Fibroblast of lung (primary cell): ENCODE data around the gene DONSON. TPM values are rescaled to one million over a fixed set of nuclear protein-coding genes. Genes with fewer than 3 reads are reported as not detected.

Experiments
- DNase-seq, 2 donors: peaks; one replicate each; pipeline versions ENCODE4 v3.0.0 to v3.0.0-alpha.2; 2010; ENCODE audit warnings: low read depth in 2 of 2
- H2AFZ ChIP-seq: 2 replicates; pipeline ENCODE4 v1.5.1; 2012; ENCODE audit warnings: low read length, control low read depth, inconsistent platforms
- H3K27ac ChIP-seq: 2 replicates; pipeline ENCODE4 v1.5.1; 2011; ENCODE audit warnings: low read length, control low read depth; ENCODE audit not compliant: insufficient read depth
- H3K27me3 ChIP-seq: 2 replicates; pipeline ENCODE4 v1.5.1; 2011; ENCODE audit warnings: mild to moderate bottlenecking, low read length; ENCODE audit not compliant: control insufficient read depth, insufficient read depth
- H3K36me3 ChIP-seq: 2 replicates; pipeline ENCODE4 v1.5.1; 2011; ENCODE audit warnings: low read length; ENCODE audit not compliant: control insufficient read depth, insufficient read depth
- H3K4me1 ChIP-seq: 2 replicates; pipeline ENCODE4 v1.5.1; 2011; ENCODE audit warnings: low read length; ENCODE audit not compliant: control insufficient read depth, insufficient read depth; ENCODE audit errors: extremely low read depth
- H3K4me2 ChIP-seq: 2 replicates; pipeline ENCODE4 v1.5.1; 2011; ENCODE audit warnings: low read length, control low read depth; ENCODE audit not compliant: insufficient read depth; ENCODE audit errors: extremely low read depth
- H3K4me3 ChIP-seq, 4 experiments: fragments of 200-600 bp in 1 of 4; sonication (generic) in 1 of 4; replicated peaks in 1 of 4; 2 replicates each; pipeline ENCODE4 v1.5.1; 2011 to 2016; ENCODE audit warnings: low read length in 4 of 4, low read depth in 3 of 4, mild to moderate bottlenecking in 3 of 4, control low read depth in 2 of 4, inconsistent platforms in 1 of 4, mixed read lengths in 1 of 4; ENCODE audit not compliant: insufficient read depth in 1 of 4; ENCODE audit errors: control extremely low read depth in 1 of 4
- H3K79me2 ChIP-seq: 2 replicates; pipeline ENCODE4 v1.5.1; 2012; ENCODE audit warnings: mild to moderate bottlenecking, low read length, inconsistent platforms; ENCODE audit not compliant: control insufficient read depth, insufficient read depth
- H3K9ac ChIP-seq: 2 replicates; pipeline ENCODE4 v1.5.1; 2011; ENCODE audit warnings: mild to moderate bottlenecking, low read length, control low read depth; ENCODE audit not compliant: insufficient read depth
- H3K9me3 ChIP-seq: 2 replicates; pipeline ENCODE4 v1.5.1; 2012; ENCODE audit warnings: low read depth, low read length; ENCODE audit not compliant: control insufficient read depth, insufficient read depth
- H4K20me1 ChIP-seq: 2 replicates; pipeline ENCODE4 v1.5.1; 2011; ENCODE audit warnings: low read length; ENCODE audit not compliant: control insufficient read depth, insufficient read depth; ENCODE audit errors: extremely low read depth
- EZH2 ChIP-seq: IDR thresholded peaks from 2 replicates; pipeline ENCODE4 v1.5.1; 2012; ENCODE audit warnings: low read length, control low read depth, mild to moderate bottlenecking; ENCODE audit errors: missing control alignments
- polyA plus RNA-seq, 2 donors: library from polyadenylated mRNA; depleted of rRNA in 1 of 2; stranded (reverse) in 1 of 2; unstranded in 1 of 2; fragments of >200 nt; gene quantifications; 2 replicates each; pipeline ENCODE4 v1.2.1, GENCODE V29; 2011 to 2012; ENCODE audit warnings: missing spikeins in 1 of 2
- total RNA-seq: library from RNA; depleted of rRNA; stranded (reverse); fragments of >200 nt; gene quantifications from 2 replicates; pipeline ENCODE4 v1.2.1, GENCODE V29; 2014
- TF ChIP-seq, protein P1 (sequence below), 2 donors: IDR thresholded peaks in 1 of 2; conservative IDR thresholded peaks in 1 of 2; 1 replicate in 1 of 2; 2 replicates in 1 of 2; pipeline ENCODE4 v1.5.1; 2011 to 2012; ENCODE audit warnings: low read length in 2 of 2, control low read depth in 1 of 2, inconsistent platforms in 1 of 2, low read depth in 1 of 2, mild to moderate bottlenecking in 1 of 2

The DONSON gene
- total and polyA plus RNA-seq, 2 donors (not counting 1 experiment from before 2014, with no cell fraction given) = 14.7 to 23.6 TPM

DNA sequence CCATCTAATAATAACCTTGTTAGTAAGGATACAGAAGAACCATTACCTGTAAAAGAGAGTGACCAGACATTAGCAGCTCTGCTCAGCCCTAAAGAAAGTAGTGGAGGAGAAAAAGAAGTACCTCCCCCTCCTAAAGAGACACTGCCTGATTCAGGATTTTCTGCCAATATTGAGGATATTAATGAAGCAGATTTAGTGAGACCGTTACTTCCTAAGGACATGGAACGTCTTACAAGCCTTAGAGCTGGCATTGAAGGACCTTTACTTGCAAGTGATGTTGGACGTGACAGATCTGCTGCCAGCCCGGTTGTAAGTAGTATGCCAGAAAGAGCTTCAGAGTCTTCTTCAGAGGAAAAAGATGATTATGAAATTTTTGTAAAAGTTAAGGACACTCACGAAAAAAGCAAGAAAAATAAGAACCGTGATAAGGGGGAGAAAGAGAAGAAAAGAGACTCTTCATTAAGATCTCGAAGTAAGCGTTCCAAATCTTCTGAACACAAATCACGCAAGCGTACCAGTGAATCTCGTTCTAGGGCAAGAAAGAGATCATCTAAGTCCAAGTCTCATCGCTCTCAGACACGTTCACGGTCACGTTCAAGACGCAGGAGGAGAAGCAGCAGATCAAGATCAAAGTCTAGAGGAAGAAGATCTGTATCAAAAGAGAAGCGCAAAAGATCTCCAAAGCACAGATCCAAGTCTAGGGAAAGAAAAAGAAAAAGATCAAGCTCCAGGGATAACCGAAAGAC lies 34.1 kb downstream of the DONSON start:
- Histone ChIP-seq H2AFZ (no peak overlapping the region), H3K4me3 (no peak overlapping the region), H3K4me1 (no peaks in the 10 kb centered on the region), H3K27ac (no peak overlapping the region), H3K9ac (no peak overlapping the region), H3K36me3 (peaks cover 51% of the 10 kb centered on the region), H4K20me1 (peaks cover 6% of the 10 kb centered on the region), H3K27me3 (no peaks in the 10 kb centered on the region), H3K9me3 (no peaks in the 10 kb centered on the region), H3K79me2 (peaks cover 95% of the 10 kb centered on the region), H3K4me2 (no peak overlapping the region)
- no peak for DNase-seq
- no peak for TF ChIP-seq EZH2
- TF ChIP-seq, protein P1, sequence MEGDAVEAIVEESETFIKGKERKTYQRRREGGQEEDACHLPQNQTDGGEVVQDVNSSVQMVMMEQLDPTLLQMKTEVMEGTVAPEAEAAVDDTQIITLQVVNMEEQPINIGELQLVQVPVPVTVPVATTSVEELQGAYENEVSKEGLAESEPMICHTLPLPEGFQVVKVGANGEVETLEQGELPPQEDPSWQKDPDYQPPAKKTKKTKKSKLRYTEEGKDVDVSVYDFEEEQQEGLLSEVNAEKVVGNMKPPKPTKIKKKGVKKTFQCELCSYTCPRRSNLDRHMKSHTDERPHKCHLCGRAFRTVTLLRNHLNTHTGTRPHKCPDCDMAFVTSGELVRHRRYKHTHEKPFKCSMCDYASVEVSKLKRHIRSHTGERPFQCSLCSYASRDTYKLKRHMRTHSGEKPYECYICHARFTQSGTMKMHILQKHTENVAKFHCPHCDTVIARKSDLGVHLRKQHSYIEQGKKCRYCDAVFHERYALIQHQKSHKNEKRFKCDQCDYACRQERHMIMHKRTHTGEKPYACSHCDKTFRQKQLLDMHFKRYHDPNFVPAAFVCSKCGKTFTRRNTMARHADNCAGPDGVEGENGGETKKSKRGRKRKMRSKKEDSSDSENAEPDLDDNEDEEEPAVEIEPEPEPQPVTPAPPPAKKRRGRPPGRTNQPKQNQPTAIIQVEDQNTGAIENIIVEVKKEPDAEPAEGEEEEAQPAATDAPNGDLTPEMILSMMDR (conservative IDR thresholded peaks at IDR 0.05 in 1 of 2, IDR thresholded peaks at IDR 0.05 in 1 of 2; ENCODE audit: low read depth in 1 of 2, low read length in 2 of 2) = no peak

DNA sequence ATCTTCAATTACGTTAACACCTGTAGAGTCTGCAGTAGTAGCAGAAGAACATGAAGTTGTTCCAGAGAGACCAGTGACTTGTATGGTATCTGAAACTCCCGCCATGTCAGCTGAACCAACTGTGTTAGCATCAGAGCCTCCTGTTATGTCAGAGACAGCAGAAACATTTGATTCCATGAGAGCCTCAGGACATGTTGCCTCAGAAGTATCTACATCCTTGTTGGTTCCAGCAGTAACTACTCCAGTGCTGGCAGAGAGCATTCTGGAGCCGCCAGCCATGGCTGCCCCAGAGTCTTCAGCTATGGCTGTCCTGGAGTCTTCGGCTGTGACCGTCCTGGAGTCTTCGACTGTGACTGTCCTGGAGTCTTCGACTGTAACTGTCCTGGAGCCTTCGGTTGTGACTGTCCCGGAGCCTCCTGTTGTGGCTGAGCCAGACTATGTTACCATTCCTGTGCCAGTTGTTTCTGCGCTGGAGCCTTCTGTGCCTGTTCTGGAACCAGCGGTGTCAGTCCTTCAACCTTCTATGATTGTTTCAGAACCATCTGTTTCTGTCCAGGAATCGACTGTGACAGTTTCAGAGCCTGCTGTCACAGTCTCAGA lies 35.4 kb downstream of the DONSON start:
- no peaks in the 10 kb centered on the region for H3K4me1 ChIP-seq
- no peaks in the 10 kb centered on the region for H3K27me3 ChIP-seq
- H3K27ac ChIP-seq = no peak overlapping the region
- H3K4me3 ChIP-seq = no peak overlapping the region
- H3K4me2 ChIP-seq = no peak overlapping the region
- H4K20me1 ChIP-seq = peaks cover 4% of the 10 kb centered on the region
- H3K9ac ChIP-seq = no peak overlapping the region
- TF ChIP-seq, protein P1 (conservative IDR thresholded peaks at IDR 0.05 in 1 of 2, IDR thresholded peaks at IDR 0.05 in 1 of 2; ENCODE audit: low read depth in 1 of 2, low read length in 2 of 2) = no peak
- TF ChIP-seq EZH2 = no peak
- no peak for DNase-seq
- H2AFZ ChIP-seq = no peak overlapping the region
- H3K9me3 ChIP-seq = no peaks in the 10 kb centered on the region
- peaks cover 48% of the 10 kb centered on the region for H3K36me3 ChIP-seq
- peaks cover 97% of the 10 kb centered on the region for H3K79me2 ChIP-seq

DNA sequence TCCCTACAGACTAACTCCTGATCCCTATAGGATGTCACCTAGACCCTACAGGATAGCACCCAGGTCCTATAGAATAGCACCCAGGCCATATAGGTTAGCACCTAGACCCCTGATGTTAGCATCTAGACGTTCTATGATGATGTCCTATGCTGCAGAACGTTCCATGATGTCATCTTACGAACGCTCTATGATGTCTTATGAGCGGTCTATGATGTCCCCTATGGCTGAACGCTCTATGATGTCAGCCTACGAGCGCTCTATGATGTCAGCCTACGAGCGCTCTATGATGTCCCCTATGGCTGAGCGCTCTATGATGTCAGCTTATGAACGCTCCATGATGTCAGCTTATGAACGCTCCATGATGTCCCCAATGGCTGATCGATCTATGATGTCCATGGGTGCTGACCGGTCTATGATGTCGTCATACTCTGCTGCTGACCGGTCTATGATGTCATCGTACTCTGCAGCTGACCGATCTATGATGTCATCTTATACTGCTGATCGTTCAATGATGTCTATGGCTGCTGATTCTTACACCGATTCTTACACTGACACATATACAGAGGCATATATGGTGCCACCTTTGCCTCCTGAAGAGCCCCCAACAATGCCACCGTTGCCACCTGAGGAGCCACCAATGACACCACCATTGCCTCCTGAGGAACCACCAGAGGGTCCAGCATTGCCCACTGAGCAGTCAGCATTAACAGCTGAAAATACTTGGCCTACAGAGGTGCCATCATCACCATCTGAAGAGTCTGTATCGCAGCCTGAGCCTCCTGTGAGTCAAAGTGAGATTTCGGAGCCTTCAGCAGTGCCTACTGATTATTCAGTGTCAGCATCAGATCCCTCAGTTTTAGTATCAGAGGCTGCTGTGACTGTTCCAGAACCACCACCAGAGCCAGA lies 36.1 kb downstream of the DONSON start:
- no peak for TF ChIP-seq EZH2
- TF ChIP-seq, protein P1 (conservative IDR thresholded peaks at IDR 0.05 in 1 of 2, IDR thresholded peaks at IDR 0.05 in 1 of 2; ENCODE audit: low read depth in 1 of 2, low read length in 2 of 2) = no peak
- H3K9ac ChIP-seq = no peak overlapping the region
- no peak for DNase-seq
- peaks cover 97% of the 10 kb centered on the region for H3K79me2 ChIP-seq
- peaks cover 48% of the 10 kb centered on the region for H3K36me3 ChIP-seq
- H3K4me3 ChIP-seq = no peak overlapping the region
- no peaks in the 10 kb centered on the region for H3K9me3 ChIP-seq
- H3K4me1 ChIP-seq = no peaks in the 10 kb centered on the region
- H3K27ac ChIP-seq = no peak overlapping the region
- H2AFZ ChIP-seq = no peak overlapping the region
- peaks cover 4% of the 10 kb centered on the region for H4K20me1 ChIP-seq
- H3K27me3 ChIP-seq = no peaks in the 10 kb centered on the region
- H3K4me2 ChIP-seq = no peak overlapping the region
